Measurements from ENCODE around the gene FBXL22.

DNA sequence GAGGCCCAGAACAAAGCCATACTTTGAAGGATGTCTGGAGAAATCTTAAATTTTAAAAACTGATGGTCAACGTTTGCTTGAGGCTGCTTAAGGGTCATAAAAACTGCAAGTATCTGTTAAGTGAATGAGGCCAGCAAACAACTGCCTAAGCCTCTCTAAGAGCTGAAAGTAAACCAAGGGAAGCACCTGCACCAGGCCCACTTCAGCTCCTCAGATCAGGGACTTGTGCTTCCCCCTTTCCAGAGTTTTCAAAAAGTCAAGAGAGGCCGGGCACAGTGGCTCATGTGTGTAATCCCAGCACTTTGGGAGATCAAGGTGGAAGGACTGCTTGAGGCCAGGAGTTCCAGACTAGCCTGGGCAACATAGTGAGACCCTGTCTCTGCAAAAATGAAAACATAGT, 9.1 kb downstream of the FBXL22 start:
- TF ChIP-seq, protein P1, sequence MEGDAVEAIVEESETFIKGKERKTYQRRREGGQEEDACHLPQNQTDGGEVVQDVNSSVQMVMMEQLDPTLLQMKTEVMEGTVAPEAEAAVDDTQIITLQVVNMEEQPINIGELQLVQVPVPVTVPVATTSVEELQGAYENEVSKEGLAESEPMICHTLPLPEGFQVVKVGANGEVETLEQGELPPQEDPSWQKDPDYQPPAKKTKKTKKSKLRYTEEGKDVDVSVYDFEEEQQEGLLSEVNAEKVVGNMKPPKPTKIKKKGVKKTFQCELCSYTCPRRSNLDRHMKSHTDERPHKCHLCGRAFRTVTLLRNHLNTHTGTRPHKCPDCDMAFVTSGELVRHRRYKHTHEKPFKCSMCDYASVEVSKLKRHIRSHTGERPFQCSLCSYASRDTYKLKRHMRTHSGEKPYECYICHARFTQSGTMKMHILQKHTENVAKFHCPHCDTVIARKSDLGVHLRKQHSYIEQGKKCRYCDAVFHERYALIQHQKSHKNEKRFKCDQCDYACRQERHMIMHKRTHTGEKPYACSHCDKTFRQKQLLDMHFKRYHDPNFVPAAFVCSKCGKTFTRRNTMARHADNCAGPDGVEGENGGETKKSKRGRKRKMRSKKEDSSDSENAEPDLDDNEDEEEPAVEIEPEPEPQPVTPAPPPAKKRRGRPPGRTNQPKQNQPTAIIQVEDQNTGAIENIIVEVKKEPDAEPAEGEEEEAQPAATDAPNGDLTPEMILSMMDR (conservative IDR thresholded peaks at IDR 0.05) = no peak
- TF ChIP-seq EZH2 (IDR thresholded peaks at IDR 0.05; ENCODE audit: low read depth) = no peak

Data from PC-9 (cell line).